ENCODE measurements around the gene CREBL2.

The CREBL2 gene

DNA sequence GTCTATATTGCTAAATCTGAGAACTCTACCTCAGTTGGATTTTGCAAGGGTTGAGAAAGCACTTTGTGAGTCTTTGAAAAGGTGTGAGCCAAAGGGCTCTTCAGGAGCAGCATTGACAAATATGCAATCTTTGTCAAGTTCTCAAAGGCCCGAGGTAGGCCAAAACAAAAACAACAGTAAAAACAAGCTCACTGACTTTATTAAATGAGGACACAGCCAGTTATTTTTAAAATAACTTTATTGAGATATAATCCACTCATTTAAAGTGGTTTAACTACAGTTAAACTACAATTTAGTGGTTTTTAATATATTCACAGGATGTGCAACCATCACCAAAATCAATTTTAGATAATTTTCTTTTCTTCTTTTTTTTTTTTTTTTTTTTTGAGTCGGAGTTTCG, 2.0 kb upstream of the CREBL2 start:
- H3K9me3 ChIP-seq (ENCODE audit: control insufficient read depth, insufficient read depth, low read length) = no peaks in the 10 kb centered on the region
- no peak for TF ChIP-seq EZH2phosphoT487 (IDR thresholded peaks at IDR 0.05; ENCODE audit: borderline replicate concordance, low read length)
- TF ChIP-seq, protein P1, sequence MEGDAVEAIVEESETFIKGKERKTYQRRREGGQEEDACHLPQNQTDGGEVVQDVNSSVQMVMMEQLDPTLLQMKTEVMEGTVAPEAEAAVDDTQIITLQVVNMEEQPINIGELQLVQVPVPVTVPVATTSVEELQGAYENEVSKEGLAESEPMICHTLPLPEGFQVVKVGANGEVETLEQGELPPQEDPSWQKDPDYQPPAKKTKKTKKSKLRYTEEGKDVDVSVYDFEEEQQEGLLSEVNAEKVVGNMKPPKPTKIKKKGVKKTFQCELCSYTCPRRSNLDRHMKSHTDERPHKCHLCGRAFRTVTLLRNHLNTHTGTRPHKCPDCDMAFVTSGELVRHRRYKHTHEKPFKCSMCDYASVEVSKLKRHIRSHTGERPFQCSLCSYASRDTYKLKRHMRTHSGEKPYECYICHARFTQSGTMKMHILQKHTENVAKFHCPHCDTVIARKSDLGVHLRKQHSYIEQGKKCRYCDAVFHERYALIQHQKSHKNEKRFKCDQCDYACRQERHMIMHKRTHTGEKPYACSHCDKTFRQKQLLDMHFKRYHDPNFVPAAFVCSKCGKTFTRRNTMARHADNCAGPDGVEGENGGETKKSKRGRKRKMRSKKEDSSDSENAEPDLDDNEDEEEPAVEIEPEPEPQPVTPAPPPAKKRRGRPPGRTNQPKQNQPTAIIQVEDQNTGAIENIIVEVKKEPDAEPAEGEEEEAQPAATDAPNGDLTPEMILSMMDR (IDR thresholded peaks at IDR 0.05; ENCODE audit: low read depth, low read length, poor library complexity, severe bottlenecking) = no peak
- no peaks in the 10 kb centered on the region for H3K9me2 ChIP-seq (replicated peaks; ENCODE audit: control insufficient read depth, low read length)
- H4K20me1 ChIP-seq (ENCODE audit: control insufficient read depth, insufficient read depth, low read depth, low read length) = no peaks in the 10 kb centered on the region
- H3F3A ChIP-seq (ENCODE audit: control insufficient read depth, insufficient read depth) = peaks cover 6% of the 10 kb centered on the region; the same call in 1 of the 2 replicates
- H3K27ac ChIP-seq (ENCODE audit: low read depth, low read length) = no peak overlapping the region
- H3K4me1 ChIP-seq (ENCODE audit: control insufficient read depth, low read length) = peaks cover 29% of the 10 kb centered on the region
- H3K4me2 ChIP-seq (ENCODE audit: low read length) = no peak overlapping the region
- H3K4me3 ChIP-seq (ENCODE audit: low read length) = no peak overlapping the region
- no peaks in the 10 kb centered on the region for H3K36me3 ChIP-seq (ENCODE audit: control insufficient read depth, low read length)
- peaks cover 8% of the 10 kb centered on the region for H3K79me2 ChIP-seq (ENCODE audit: control insufficient read depth, low read length)
- H3K27me3 ChIP-seq (ENCODE audit: control insufficient read depth, low read length) = peaks cover 2% of the 10 kb centered on the region; the same call in 1 of the 2 replicates

DNA sequence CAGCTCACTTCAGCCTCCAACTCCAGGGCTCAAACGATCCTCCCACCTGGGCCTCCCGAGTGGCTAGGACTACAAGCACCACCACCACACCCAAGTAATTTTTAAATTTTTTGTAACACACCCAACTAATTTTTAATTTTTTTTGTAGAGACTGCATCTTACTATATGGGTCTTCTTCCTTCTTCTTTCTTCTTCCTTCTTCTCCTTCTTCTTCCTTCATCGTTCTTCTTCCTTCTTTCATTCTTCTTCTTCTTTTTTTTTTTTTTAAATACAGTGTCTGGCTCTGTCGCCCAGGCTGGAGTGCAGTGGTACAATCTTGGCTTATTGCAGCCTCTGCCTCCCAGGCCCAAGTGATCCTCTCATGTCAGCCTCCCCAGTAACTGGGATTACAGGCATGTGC, 965 bp upstream of the CREBL2 start:
- no peaks in the 10 kb centered on the region for H3K9me3 ChIP-seq (ENCODE audit: control insufficient read depth, insufficient read depth, low read length)
- H3F3A ChIP-seq (ENCODE audit: control insufficient read depth, insufficient read depth) = peaks cover 6% of the 10 kb centered on the region; the same call in 1 of the 2 replicates
- H3K9me2 ChIP-seq (replicated peaks; ENCODE audit: control insufficient read depth, low read length) = no peaks in the 10 kb centered on the region
- peak overlapping the region; percentile 78 for H3K4me3 ChIP-seq (ENCODE audit: low read length)
- H3K36me3 ChIP-seq (ENCODE audit: control insufficient read depth, low read length) = no peaks in the 10 kb centered on the region
- TF ChIP-seq, protein P1 (IDR thresholded peaks at IDR 0.05; ENCODE audit: low read depth, low read length, poor library complexity, severe bottlenecking) = no peak
- TF ChIP-seq EZH2phosphoT487 (IDR thresholded peaks at IDR 0.05; ENCODE audit: borderline replicate concordance, low read length) = no peak
- H4K20me1 ChIP-seq (ENCODE audit: control insufficient read depth, insufficient read depth, low read depth, low read length) = no peaks in the 10 kb centered on the region
- no peak overlapping the region for H3K27ac ChIP-seq (ENCODE audit: low read depth, low read length)
- H3K4me2 ChIP-seq (ENCODE audit: low read length) = peak overlapping the region; percentile 96
- H3K79me2 ChIP-seq (ENCODE audit: control insufficient read depth, low read length) = peaks cover 8% of the 10 kb centered on the region
- no peaks in the 10 kb centered on the region for H3K27me3 ChIP-seq (ENCODE audit: control insufficient read depth, low read length)
- H3K4me1 ChIP-seq (ENCODE audit: control insufficient read depth, low read length) = peaks cover 29% of the 10 kb centered on the region

DNA sequence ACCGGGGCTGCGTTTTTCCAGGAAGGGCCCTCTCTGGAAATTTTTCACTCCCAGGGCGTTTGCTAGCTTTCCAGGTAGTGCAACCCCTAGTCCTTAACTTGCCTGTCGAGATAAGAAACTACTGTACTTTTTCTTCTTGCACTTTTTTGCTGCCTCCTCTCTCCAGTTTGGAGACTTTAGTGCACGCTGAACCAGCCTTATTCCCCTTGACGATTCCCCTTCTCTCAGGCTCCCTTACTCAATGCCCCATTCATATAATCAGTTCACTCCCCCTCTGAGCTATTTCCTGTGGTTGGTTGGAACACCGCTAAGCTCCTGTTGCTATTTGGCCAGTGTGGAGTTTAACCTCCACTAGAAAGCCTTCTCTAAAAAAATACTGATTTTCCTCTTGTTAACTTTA, 682 bp downstream of the CREBL2 start:
- peak overlapping the region; percentile 63 for H3K27ac ChIP-seq (ENCODE audit: low read depth, low read length)
- H3K4me1 ChIP-seq (ENCODE audit: control insufficient read depth, low read length) = peaks cover 24% of the 10 kb centered on the region

More for the DNA sequence above, 682 bp downstream of the CREBL2 start:
- H3F3A ChIP-seq (ENCODE audit: control insufficient read depth, insufficient read depth) = peaks cover 6% of the 10 kb centered on the region; the same call in 1 of the 2 replicates
- H4K20me1 ChIP-seq (ENCODE audit: control insufficient read depth, insufficient read depth, low read depth, low read length) = no peaks in the 10 kb centered on the region
- no peaks in the 10 kb centered on the region for H3K9me3 ChIP-seq (ENCODE audit: control insufficient read depth, insufficient read depth, low read length)
- H3K27me3 ChIP-seq (ENCODE audit: control insufficient read depth, low read length) = no peaks in the 10 kb centered on the region
- H3K9me2 ChIP-seq (replicated peaks; ENCODE audit: control insufficient read depth, low read length) = no peaks in the 10 kb centered on the region
- peak overlapping the region; percentile 96 for H3K4me2 ChIP-seq (ENCODE audit: low read length)
- H3K4me3 ChIP-seq (ENCODE audit: low read length) = peak overlapping the region; percentile 78
- TF ChIP-seq EZH2phosphoT487 (IDR thresholded peaks at IDR 0.05; ENCODE audit: borderline replicate concordance, low read length) = no peak
- TF ChIP-seq, protein P1 (IDR thresholded peaks at IDR 0.05; ENCODE audit: low read depth, low read length, poor library complexity, severe bottlenecking) = no peak
- no peaks in the 10 kb centered on the region for H3K36me3 ChIP-seq (ENCODE audit: control insufficient read depth, low read length)
- H3K79me2 ChIP-seq (ENCODE audit: control insufficient read depth, low read length) = peaks cover 8% of the 10 kb centered on the region

Data from DOHH2 (cell line).